NB4 (cell line): ENCODE measurements around the gene MAML2.

Experiments
- DNase-seq: peaks from one replicate; pipeline ENCODE4 v3.0.0; 2010; ENCODE audit warnings: low read depth
- H3K4me3 ChIP-seq: one replicate; pipeline ENCODE4 v1.5.1; 2011; ENCODE audit warnings: mild to moderate bottlenecking, low read depth, low read length, moderate library complexity
- CTCF ChIP-seq: IDR thresholded peaks from one replicate; pipeline ENCODE4 v1.5.1; 2012; ENCODE audit warnings: low read depth, low read length
- MAX ChIP-seq: IDR thresholded peaks from 2 replicates; pipeline ENCODE4 v1.6.1; 2011; ENCODE audit warnings: low read depth, low read length
- MYC ChIP-seq: IDR thresholded peaks from 2 replicates; pipeline ENCODE4 v1.6.1; 2011; ENCODE audit warnings: low read depth, low read length
- POLR2A ChIP-seq: IDR thresholded peaks from 2 replicates; pipeline ENCODE4 v1.6.1; 2011; ENCODE audit warnings: mild to moderate bottlenecking; ENCODE audit not compliant: insufficient read length; ENCODE audit errors: extremely low read depth

The MAML2 gene

GRCh38 chr11:95975343-95975742, 367.7 kb downstream of the MAML2 start:
- TF ChIP-seq CTCF (no peak), POLR2A (no peak), MYC (no peak), MAX (no peak)
- no peak for DNase-seq
- no peak overlapping the region for H3K4me3 ChIP-seq

GRCh38 chr11:95972060-95972459, 370.9 kb downstream of the MAML2 start:
- DNase-seq = no peak
- no peak for TF ChIP-seq MAX
- no peak for TF ChIP-seq MYC
- no peak for TF ChIP-seq CTCF
- TF ChIP-seq POLR2A = no peak
- no peak overlapping the region for H3K4me3 ChIP-seq

GRCh38 chr11:95968585-95968984, 374.4 kb downstream of the MAML2 start:
- TF ChIP-seq CTCF = peak; percentile 14
- TF ChIP-seq MYC = no peak
- DNase-seq = peak; percentile 14
- H3K4me3 ChIP-seq = no peak overlapping the region

GRCh38 chr11:95964281-95964680, 378.7 kb downstream of the MAML2 start:
- TF ChIP-seq POLR2A (no peak), MYC (no peak), MAX (no peak), CTCF (no peak)
- DNase-seq = no peak

GRCh38 chr11:95961758-95962157, 381.2 kb downstream of the MAML2 start:
- DNase-seq = no peak
- no peak overlapping the region for H3K4me3 ChIP-seq

More at GRCh38 chr11:95964281-95964680, 378.7 kb downstream of the MAML2 start:
- no peak overlapping the region for H3K4me3 ChIP-seq

More at GRCh38 chr11:95961758-95962157, 381.2 kb downstream of the MAML2 start:
- TF ChIP-seq MYC = no peak
- TF ChIP-seq MAX = no peak
- no peak for TF ChIP-seq POLR2A
- no peak for TF ChIP-seq CTCF
